Activated T-cell treated with anti-CD3 and anti-CD28 coated beads, Interleukin-2, amount 50 U/mL, for 4 hours (primary cell): ENCODE data around the gene CACNG4. TPM values are rescaled to one million over a fixed set of nuclear protein-coding genes. Genes with fewer than 3 reads are reported as not detected.
A peak's percentile ranks its signal among the peaks of the same experiment; 100 is the strongest.
"Not testable (repeated sequence)": the region's sequence is repeated elsewhere in the genome, so short reads cannot be mapped to it uniquely, and the experiment has no call there.

ENCODE experiments used
- ATAC-seq, 2 donors: fragments of 200-7000 bp; cut with Tn5 transposase; one replicate each; pipeline ENCODE4 v1.10.0; 2021
- DNase-seq: peaks from one replicate; pipeline ENCODE4 v3.0.0-alpha.2; 2020
- H3K27me3 Mint-ChIP-seq: one replicate; pipeline ENCODE4 v1.8.0; 2021; ENCODE audit warnings: low read depth, mixed read lengths
- H3K36me3 Mint-ChIP-seq: one replicate; pipeline ENCODE4 v1.8.0; 2022; ENCODE audit warnings: mixed read lengths; ENCODE audit not compliant: insufficient read depth
- H3K4me1 Mint-ChIP-seq: one replicate; pipeline ENCODE4 v1.8.0; 2021; ENCODE audit warnings: low read depth, mixed read lengths
- H3K4me3 Mint-ChIP-seq: one replicate; pipeline ENCODE4 v1.8.0; 2021; ENCODE audit warnings: mild to moderate bottlenecking, moderate library complexity, mixed read lengths
- H3K9me3 Mint-ChIP-seq: one replicate; pipeline ENCODE4 v1.8.0; 2021; ENCODE audit warnings: mixed read lengths
- total RNA-seq, 3 donors: library from RNA; stranded (reverse); gene quantifications; one replicate each; pipeline ENCODE4 v1.2.1, GENCODE V29; 2021

The CACNG4 gene
- total RNA-seq, 3 donors from 2014 or later = 0.05 TPM; not detected in 2

- DNase-seq = no peak
- H3K4me3 Mint-ChIP-seq = peak overlapping the region; percentile 67
- no peaks in the 10 kb centered on the region for H3K9me3 Mint-ChIP-seq
- no peaks in the 10 kb centered on the region for H3K36me3 Mint-ChIP-seq
- H3K27me3 Mint-ChIP-seq = peaks cover 77% of the 10 kb centered on the region
- H3K4me1 Mint-ChIP-seq = peaks cover 8% of the 10 kb centered on the region
- ATAC-seq = peak; percentile 51 to 61
Measured at GRCh38 chr17:66964930-66965800, 658 bp downstream of the CACNG4 start.

- Mint-ChIP-seq H3K9me3 (no peaks in the 10 kb centered on the region), H3K4me1 (peaks cover 8% of the 10 kb centered on the region), H3K36me3 (no peaks in the 10 kb centered on the region), H3K27me3 (peaks cover 77% of the 10 kb centered on the region), H3K4me3 (peak overlapping the region; percentile 67)
- ATAC-seq (no peak), DNase-seq (no peak)
Measured at GRCh38 chr17:66965801-66966262, 1.3 kb downstream of the CACNG4 start.

GRCh38 chr17:66966298-66966697, 1.8 kb downstream of the CACNG4 start:
- Mint-ChIP-seq H3K4me3 (peak overlapping the region; percentile 67), H3K27me3 (peaks cover 79% of the 10 kb centered on the region), H3K36me3 (no peaks in the 10 kb centered on the region), H3K9me3 (no peaks in the 10 kb centered on the region), H3K4me1 (peaks cover 8% of the 10 kb centered on the region)
- DNase-seq = no peak
- no peak for ATAC-seq

GRCh38 chr17:66966704-66967418, 2.4 kb downstream of the CACNG4 start:
- peak overlapping the region; percentile 67 for H3K4me3 Mint-ChIP-seq
- H3K27me3 Mint-ChIP-seq = peaks cover 81% of the 10 kb centered on the region
- H3K9me3 Mint-ChIP-seq = no peaks in the 10 kb centered on the region
- peaks cover 8% of the 10 kb centered on the region for H3K4me1 Mint-ChIP-seq
- no peaks in the 10 kb centered on the region for H3K36me3 Mint-ChIP-seq
- DNase-seq = no peak
- no peak for ATAC-seq

- no peak for ATAC-seq
- no peaks in the 10 kb centered on the region for H3K9me3 Mint-ChIP-seq
- H3K4me3 Mint-ChIP-seq = no peak overlapping the region
- H3K27me3 Mint-ChIP-seq = peaks cover 71% of the 10 kb centered on the region
- peaks cover 8% of the 10 kb centered on the region for H3K4me1 Mint-ChIP-seq
- DNase-seq = no peak
- H3K36me3 Mint-ChIP-seq = no peaks in the 10 kb centered on the region
Measured at GRCh38 chr17:66967837-66968543, 3.5 kb downstream of the CACNG4 start.

- DNase-seq (no peak), ATAC-seq (no peak)
- Mint-ChIP-seq H3K4me1 (peaks cover 7% of the 10 kb centered on the region), H3K36me3 (no peaks in the 10 kb centered on the region), H3K9me3 (no peaks in the 10 kb centered on the region), H3K27me3 (peaks cover 68% of the 10 kb centered on the region), H3K4me3 (no peak overlapping the region)
Measured at GRCh38 chr17:66968916-66969315, 4.4 kb downstream of the CACNG4 start.

GRCh38 chr17:66970140-66970539, 5.6 kb downstream of the CACNG4 start:
- DNase-seq = no peak
- Mint-ChIP-seq H3K27me3 (peaks cover 68% of the 10 kb centered on the region), H3K4me1 (peaks cover 3% of the 10 kb centered on the region), H3K36me3 (no peaks in the 10 kb centered on the region), H3K9me3 (no peaks in the 10 kb centered on the region), H3K4me3 (no peak overlapping the region)
- no peak for ATAC-seq

- peaks cover 65% of the 10 kb centered on the region for H3K27me3 Mint-ChIP-seq
- no peaks in the 10 kb centered on the region for H3K9me3 Mint-ChIP-seq
- ATAC-seq = no peak
Measured at GRCh38 chr17:66970797-66971196, 6.3 kb downstream of the CACNG4 start.

GRCh38 chr17:66971264-66971663, 6.8 kb downstream of the CACNG4 start:
- Mint-ChIP-seq H3K9me3 (no peaks in the 10 kb centered on the region), H3K4me1 (peaks cover under 1% of the 10 kb centered on the region), H3K27me3 (peaks cover 61% of the 10 kb centered on the region), H3K4me3 (no peak overlapping the region), H3K36me3 (no peaks in the 10 kb centered on the region)
- DNase-seq = no peak
- ATAC-seq = no peak

More at GRCh38 chr17:66970797-66971196, 6.3 kb downstream of the CACNG4 start:
- H3K36me3 Mint-ChIP-seq = no peaks in the 10 kb centered on the region
- DNase-seq = no peak
- no peak overlapping the region for H3K4me3 Mint-ChIP-seq
- peaks cover 3% of the 10 kb centered on the region for H3K4me1 Mint-ChIP-seq

- Mint-ChIP-seq H3K4me1 (no peaks in the 10 kb centered on the region), H3K36me3 (no peaks in the 10 kb centered on the region), H3K27me3 (peaks cover 59% of the 10 kb centered on the region), H3K9me3 (no peaks in the 10 kb centered on the region), H3K4me3 (no peak overlapping the region)
- DNase-seq = no peak
- ATAC-seq = no peak
Measured at GRCh38 chr17:66971730-66972441, 7.4 kb downstream of the CACNG4 start.

- H3K4me1 Mint-ChIP-seq, ATAC-seq, H3K4me3 Mint-ChIP-seq, DNase-seq, H3K36me3 Mint-ChIP-seq, H3K9me3 Mint-ChIP-seq: not testable (repeated sequence)
- H3K27me3 Mint-ChIP-seq = peaks cover 59% of the 10 kb centered on the region
Measured at GRCh38 chr17:66972442-66972830, 7.9 kb downstream of the CACNG4 start.

GRCh38 chr17:66975188-66975587, 10.7 kb downstream of the CACNG4 start:
- H3K27me3 Mint-ChIP-seq = peaks cover 53% of the 10 kb centered on the region
- no peak overlapping the region for H3K4me3 Mint-ChIP-seq
- H3K36me3 Mint-ChIP-seq = no peaks in the 10 kb centered on the region
- H3K9me3 Mint-ChIP-seq = no peaks in the 10 kb centered on the region
- DNase-seq (no peak), ATAC-seq (no peak)
- no peaks in the 10 kb centered on the region for H3K4me1 Mint-ChIP-seq

GRCh38 chr17:66975614-66976378, 11.3 kb downstream of the CACNG4 start:
- H3K36me3 Mint-ChIP-seq = no peaks in the 10 kb centered on the region
- no peak for ATAC-seq
- peaks cover 47% of the 10 kb centered on the region for H3K27me3 Mint-ChIP-seq
- no peak for DNase-seq
- H3K4me1 Mint-ChIP-seq = no peaks in the 10 kb centered on the region
- no peak overlapping the region for H3K4me3 Mint-ChIP-seq
- H3K9me3 Mint-ChIP-seq = no peaks in the 10 kb centered on the region
